NT2/D1 (cell line): Measurements from ENCODE around the gene ZNF516.

Source experiments
- DNase-seq: peaks from one replicate; pipeline ENCODE4 v3.0.0-alpha.2; 2011; ENCODE audit warnings: low read depth, low spot score
- H3K27me3 ChIP-seq: 2 replicates; pipeline ENCODE4 v1.6.0; 2011; ENCODE audit warnings: mild to moderate bottlenecking; ENCODE audit not compliant: insufficient read length, insufficient read depth
- H3K36me3 ChIP-seq: 2 replicates; pipeline ENCODE4 v1.6.1; 2011; ENCODE audit warnings: mild to moderate bottlenecking, low read length, mixed read lengths; ENCODE audit not compliant: insufficient read depth, insufficient read length
- H3K4me1 ChIP-seq: 2 replicates; pipeline ENCODE4 v1.5.1; 2011; ENCODE audit not compliant: insufficient read depth, insufficient read length
- H3K4me3 ChIP-seq: 2 replicates; pipeline ENCODE4 v1.5.1; 2011; ENCODE audit warnings: low read depth; ENCODE audit not compliant: insufficient read length
- H3K9ac ChIP-seq: 2 replicates; pipeline ENCODE4 v1.6.0; 2011; ENCODE audit warnings: low read depth; ENCODE audit not compliant: insufficient read length
- H3K9me3 ChIP-seq: 2 replicates; pipeline ENCODE4 v1.5.1; 2011; ENCODE audit warnings: mild to moderate bottlenecking, low read length; ENCODE audit not compliant: insufficient read depth
- SUZ12 ChIP-seq: IDR thresholded peaks from 2 replicates; pipeline ENCODE4 v1.6.1; 2011; ENCODE audit not compliant: insufficient read length, insufficient read depth; ENCODE audit errors: extremely low read depth
- YY1 ChIP-seq: IDR thresholded peaks from 2 replicates; pipeline ENCODE4 v1.6.1; 2011; ENCODE audit not compliant: insufficient read length, insufficient read depth
- ZNF274 ChIP-seq: IDR thresholded peaks from 2 replicates; pipeline ENCODE4 v1.6.1; 2011; ENCODE audit warnings: mild to moderate bottlenecking, low read depth, low read length

Gene ZNF516

DNA sequence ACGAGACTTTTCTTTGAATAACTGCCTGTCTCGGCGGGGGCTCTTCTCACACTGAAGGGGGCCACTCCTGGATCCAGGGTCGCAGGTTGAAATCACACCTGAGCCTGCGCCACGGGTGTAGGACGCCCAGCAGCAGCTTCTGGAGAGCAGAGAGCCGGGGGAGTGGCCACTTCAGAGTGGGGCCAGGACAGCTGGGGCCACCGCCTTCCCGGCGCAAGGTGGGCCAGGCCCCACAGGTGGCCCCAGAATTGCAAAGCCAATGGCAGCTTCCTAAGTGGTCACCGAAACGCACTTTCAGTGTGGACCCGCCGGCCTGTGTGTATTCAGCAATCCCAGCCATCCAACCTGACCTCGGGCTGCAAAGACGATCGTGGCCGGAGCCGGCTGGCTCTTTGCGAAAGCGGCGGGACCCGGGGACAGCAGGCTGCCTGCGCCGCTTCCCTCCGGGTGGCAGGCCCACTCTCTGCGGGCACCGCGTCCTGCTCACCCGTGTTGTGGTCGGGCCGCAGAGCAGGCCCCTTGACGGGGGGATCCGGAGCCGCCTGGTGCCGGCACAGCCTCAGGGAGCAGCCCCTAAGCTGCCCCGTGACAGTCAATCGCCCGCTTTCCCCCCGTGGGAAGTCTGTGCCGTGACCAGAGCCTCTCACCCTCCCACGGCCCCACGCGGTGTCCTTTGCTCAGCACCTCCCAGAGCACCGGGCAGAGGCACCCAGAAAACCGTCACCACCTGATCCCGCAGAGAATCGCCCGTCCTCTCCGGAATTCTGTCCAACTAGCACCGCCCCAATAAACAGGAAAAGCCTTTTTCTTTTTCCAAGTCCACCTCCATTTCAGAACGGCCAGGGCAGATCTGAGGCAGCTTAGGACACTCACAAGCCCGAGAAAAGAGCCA lies 144.7 kb downstream of the ZNF516 start:
- Histone ChIP-seq H3K4me3 (no peak overlapping the region), H3K27me3 (no peaks in the 10 kb centered on the region), H3K36me3 (no peaks in the 10 kb centered on the region), H3K4me1 (peaks cover 8% of the 10 kb centered on the region), H3K9me3 (0 out of 2 replicates have a peak, but pooled peaks cover 8% of the 10 kb centered on the region), H3K9ac (no peak overlapping the region)
- TF ChIP-seq YY1, result no peak
- TF ChIP-seq SUZ12, result no peak
- no peak for TF ChIP-seq ZNF274
- DNase-seq, result no peak

DNA sequence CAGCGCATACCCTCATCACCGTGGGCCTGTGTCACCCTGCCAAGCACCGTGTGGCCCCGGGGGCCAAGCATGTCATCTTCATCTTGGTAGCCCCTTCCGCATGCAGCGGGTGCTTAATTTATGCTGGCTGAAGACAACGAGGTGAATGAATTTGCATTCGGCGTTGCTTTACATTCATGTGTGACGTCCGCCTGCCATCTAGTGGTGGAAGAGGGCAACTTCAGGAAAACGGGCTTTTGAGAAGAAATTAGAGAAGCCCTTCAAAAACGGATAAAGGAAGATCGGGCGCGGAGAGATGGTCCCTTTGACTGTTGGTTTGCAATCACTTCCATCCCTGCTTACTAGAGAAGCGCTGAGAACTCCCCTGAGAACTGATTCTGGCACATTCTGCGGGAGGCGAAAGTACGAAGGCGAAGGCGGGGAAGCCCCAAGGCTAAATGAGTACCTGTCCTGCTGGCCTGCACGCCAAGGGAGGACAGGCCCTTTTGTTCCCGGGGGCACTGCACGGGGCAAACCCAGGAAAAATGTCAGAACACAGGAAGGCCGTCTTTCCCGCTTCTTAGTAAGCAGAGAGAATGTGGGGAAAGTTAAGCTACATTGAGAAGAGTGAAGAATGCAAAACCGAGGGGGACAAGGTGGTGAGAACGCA lies 145.9 kb downstream of the ZNF516 start:
- TF ChIP-seq SUZ12, result no peak
- TF ChIP-seq YY1, result no peak
- no peak for TF ChIP-seq ZNF274
- peak; percentile 56 for DNase-seq
- H3K27me3 ChIP-seq, result no peaks in the 10 kb centered on the region
- no peaks in the 10 kb centered on the region for H3K36me3 ChIP-seq
- 0 out of 2 replicates have a peak, but pooled peaks cover 8% of the 10 kb centered on the region for H3K9me3 ChIP-seq
- H3K4me3 ChIP-seq, result no peak overlapping the region
- peak overlapping the region; percentile 9 for H3K9ac ChIP-seq
- H3K4me1 ChIP-seq, result peaks cover 8% of the 10 kb centered on the region

DNA sequence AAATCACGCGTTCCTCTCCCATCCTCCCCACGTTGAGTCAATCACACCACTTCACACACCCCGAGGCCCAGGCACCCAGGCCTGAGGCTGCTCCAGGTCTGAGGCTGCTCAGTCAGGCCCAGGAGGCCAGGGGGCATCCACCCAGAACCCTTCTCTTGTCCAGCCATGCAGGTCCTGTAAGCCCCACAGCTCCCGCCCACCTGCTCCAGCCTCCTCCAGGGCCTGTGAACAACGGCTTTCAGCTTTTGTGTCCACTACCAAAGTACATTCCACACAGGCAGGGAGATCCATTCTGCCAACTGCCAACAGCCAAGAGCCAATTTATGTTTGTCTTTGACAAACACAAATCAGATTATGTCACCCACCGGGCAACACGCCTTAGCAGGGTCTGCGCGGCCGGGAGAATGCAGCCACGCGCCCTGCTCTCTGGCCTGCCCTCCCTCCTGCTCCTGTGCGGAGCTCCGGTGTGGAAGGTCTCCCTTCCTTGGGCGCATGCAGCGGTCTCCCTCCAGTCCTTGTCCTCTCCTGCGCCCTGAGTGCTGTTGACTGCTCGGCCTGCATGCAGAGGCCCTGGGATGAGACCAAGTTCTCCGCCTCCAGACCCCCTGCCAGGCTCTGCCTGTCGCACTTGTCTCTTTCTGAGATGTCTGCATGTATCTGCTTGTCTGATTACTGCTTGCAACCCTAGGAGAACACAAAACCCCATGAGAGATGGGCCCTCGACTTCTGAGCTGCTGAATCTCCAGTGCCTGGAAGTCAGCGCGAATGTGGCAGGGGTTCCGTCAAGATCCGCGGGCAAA lies 146.6 kb downstream of the ZNF516 start:
- H3K36me3 ChIP-seq, result no peaks in the 10 kb centered on the region
- 0 out of 2 replicates have a peak, but pooled peaks cover 5% of the 10 kb centered on the region for H3K9me3 ChIP-seq
- no peaks in the 10 kb centered on the region for H3K27me3 ChIP-seq
- no peak overlapping the region for H3K4me3 ChIP-seq
- DNase-seq, result no peak
- TF ChIP-seq YY1 (no peak), SUZ12 (no peak), ZNF274 (no peak)
- peaks cover 8% of the 10 kb centered on the region for H3K4me1 ChIP-seq
- H3K9ac ChIP-seq, result no peak overlapping the region

DNA sequence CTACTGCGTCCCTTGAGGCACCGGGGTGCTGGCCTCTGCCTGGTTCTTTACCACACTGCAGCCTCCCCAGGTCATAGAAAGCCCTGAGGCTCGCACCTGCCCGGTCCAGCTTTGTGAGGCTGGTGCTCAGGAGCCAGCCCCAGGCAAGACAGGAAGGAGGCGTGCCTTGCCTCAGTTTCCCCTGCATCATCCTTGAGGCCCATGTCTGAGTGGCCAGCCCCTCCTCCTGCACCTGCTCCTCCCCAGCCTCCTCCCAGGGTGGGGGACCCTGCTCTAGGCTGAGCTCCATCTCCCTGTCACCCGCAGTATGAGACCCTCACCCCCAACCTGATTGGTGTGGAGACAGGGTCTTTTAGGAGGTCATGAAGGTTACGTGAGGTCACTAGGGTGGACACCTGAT lies 147.7 kb downstream of the ZNF516 start:
- Histone ChIP-seq H3K9me3 (no peaks in the 10 kb centered on the region), H3K36me3 (no peaks in the 10 kb centered on the region), H3K27me3 (no peaks in the 10 kb centered on the region), H3K4me3 (no peak overlapping the region), H3K9ac (no peak overlapping the region), H3K4me1 (peaks cover 8% of the 10 kb centered on the region)
- DNase-seq, result no peak
- no peak for TF ChIP-seq YY1
- TF ChIP-seq SUZ12, result no peak
- TF ChIP-seq ZNF274, result no peak

DNA sequence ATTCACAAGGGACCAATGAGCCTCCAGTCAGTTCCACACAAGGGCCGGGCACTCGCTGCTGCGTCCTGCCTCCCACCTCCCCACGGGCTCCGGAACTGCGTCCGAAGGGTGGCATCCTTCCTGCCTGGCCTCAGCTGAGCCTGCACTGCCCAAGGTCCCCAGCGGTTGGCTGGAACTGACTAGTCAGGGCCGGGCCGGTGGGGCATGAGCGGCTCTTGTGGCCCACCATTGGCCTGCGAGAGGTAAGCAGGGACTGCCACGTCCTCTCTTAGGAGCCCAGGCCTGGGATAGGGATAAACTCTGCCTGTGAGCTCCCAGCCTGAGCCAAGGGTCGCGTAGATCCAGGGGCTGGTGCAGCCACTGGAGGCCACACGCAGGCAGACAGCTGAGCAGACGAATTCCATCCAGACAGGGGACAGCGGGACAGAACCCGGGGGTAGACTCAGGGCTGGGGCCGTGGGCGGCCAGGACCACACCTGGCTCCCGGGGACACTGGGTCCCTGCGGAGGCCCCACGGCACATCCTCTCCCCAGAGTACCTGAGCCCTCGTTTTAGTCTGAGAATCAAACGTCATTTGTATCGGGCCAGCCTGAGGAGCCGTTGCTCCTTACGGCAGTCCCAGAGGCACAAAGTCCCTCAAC lies 148.4 kb downstream of the ZNF516 start:
- Histone ChIP-seq H3K9me3 (no peaks in the 10 kb centered on the region), H3K4me1 (peaks cover 6% of the 10 kb centered on the region), H3K4me3 (no peak overlapping the region), H3K36me3 (no peaks in the 10 kb centered on the region), H3K9ac (no peak overlapping the region), H3K27me3 (no peaks in the 10 kb centered on the region)
- no peak for TF ChIP-seq SUZ12
- TF ChIP-seq YY1, result no peak
- TF ChIP-seq ZNF274, result no peak
- no peak for DNase-seq

DNA sequence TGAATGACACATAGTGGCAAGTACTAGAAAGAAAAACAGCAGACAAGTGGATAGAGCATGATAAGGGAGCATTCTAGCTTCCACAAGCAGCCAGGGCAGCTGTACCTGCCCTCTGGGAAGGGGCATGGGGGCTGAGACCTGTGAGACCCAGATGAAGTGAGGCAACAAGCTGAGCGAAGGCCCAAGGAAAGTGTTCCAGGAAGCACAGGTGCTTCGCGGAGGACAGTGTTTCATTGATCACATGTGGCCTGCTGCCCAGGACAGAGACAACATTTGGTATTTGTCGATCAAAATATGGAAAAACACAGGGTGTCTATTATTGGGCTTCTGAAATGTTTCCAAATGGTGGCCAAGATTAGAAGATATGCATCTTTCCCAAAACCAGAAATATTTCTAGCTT lies 149.1 kb downstream of the ZNF516 start:
- Histone ChIP-seq H3K9me3 (peaks cover 2% of the 10 kb centered on the region; the same call in 1 of the 2 replicates), H3K36me3 (no peaks in the 10 kb centered on the region), H3K4me1 (peaks cover 6% of the 10 kb centered on the region), H3K9ac (no peak overlapping the region), H3K4me3 (no peak overlapping the region), H3K27me3 (no peaks in the 10 kb centered on the region)
- no peak for DNase-seq
- TF ChIP-seq ZNF274, result no peak
- TF ChIP-seq YY1, result no peak
- TF ChIP-seq SUZ12, result no peak
